GM19467 (cell line): ENCODE measurements around the gene C9orf40.

Experiments
- ATAC-seq: cut with Tn5 transposase; IDR thresholded peaks from one replicate; pipeline ENCODE4 v1.9.1; 2021; ENCODE audit warnings: mild to moderate bottlenecking, moderate library complexity; ENCODE audit not compliant: unreplicated experiment

Gene C9orf40

GRCh38 chr9:74942801-74943200 is 9.9 kb downstream of the C9orf40 start:
- no peak for ATAC-seq

- no peak for ATAC-seq
Measured at GRCh38 chr9:74940600-74940999, 12.1 kb downstream of the C9orf40 start.

- ATAC-seq: no peak
Measured at GRCh38 chr9:74935008-74935407, 17.7 kb downstream of the C9orf40 start.

GRCh38 chr9:74921737-74922136 is 31.0 kb downstream of the C9orf40 start:
- ATAC-seq: no peak

GRCh38 chr9:74920944-74921626 is 31.6 kb downstream of the C9orf40 start:
- no peak for ATAC-seq

- ATAC-seq: no peak
Measured at GRCh38 chr9:74910036-74910435, 42.7 kb downstream of the C9orf40 start.

- ATAC-seq: no peak
Measured at GRCh38 chr9:74908665-74909064, 44.0 kb downstream of the C9orf40 start.

GRCh38 chr9:74907085-74907484 is 45.6 kb downstream of the C9orf40 start:
- no peak for ATAC-seq

GRCh38 chr9:74901001-74901400 is 51.7 kb downstream of the C9orf40 start:
- ATAC-seq: no peak
